Adrenal gland (tissue), 5 donors: ENCODE measurements around the gene NDUFS6.

Experiments
- CTCF ChIP-seq, 6 experiments: fragments of 450-650 bp in 4 of 6; fragments of 200-600 bp in 2 of 6; sonication (generic) in 1 of 6; IDR thresholded peaks; 1 replicate in 5 of 6; 2 replicates in 1 of 6; pipeline versions ENCODE4 v1.5.1 to v1.8.0; 2016 to 2021; ENCODE audit warnings: antibody characterized with exemption in 6 of 6, mild to moderate bottlenecking in 2 of 6, moderate library complexity in 1 of 6
- POLR2A ChIP-seq, 2 donors: fragments of 450-650 bp; IDR thresholded peaks; one replicate each; pipeline ENCODE4 v1.6.1; 2017; ENCODE audit warnings: antibody characterized with exemption in 2 of 2, mild to moderate bottlenecking in 2 of 2, moderate library complexity in 1 of 2
- donor health status: DM: no; HTN: no; CAD: no.

GRCh38 chr5:1770443-1770802 lies 30.8 kb upstream of the NDUFS6 start:
- TF ChIP-seq CTCF (IDR thresholded peaks at IDR 0.05) (no peak), POLR2A (IDR thresholded peaks at IDR 0.05) (no peak)
